ENCODE data around the gene NADSYN1. TPM values are rescaled to one million over a fixed set of nuclear protein-coding genes. Genes with fewer than 3 reads are reported as not detected.

Gene NADSYN1
- total and polyA plus RNA-seq, 2 experiments from 2014 or later = 35.6 to 54.9 TPM

GRCh38 chr11:71470946-71471345 lies 17.9 kb downstream of the NADSYN1 start (continued):
- no peak for TF ChIP-seq ETS1 (IDR thresholded peaks at IDR 0.05)
- TF ChIP-seq POLR2AphosphoS5 (IDR thresholded peaks at IDR 0.05; ENCODE audit: low read depth) = no peak

GRCh38 chr11:71472357-71472885 lies 19.4 kb downstream of the NADSYN1 start:
- Mint-ChIP-seq H3K4me1 (peaks cover 10% of the 10 kb centered on the region), H3K36me3 (ENCODE audit: low read depth) (peaks cover 61% of the 10 kb centered on the region), H3K27me3 (ENCODE audit: insufficient read depth, low read depth, poor library complexity) (peaks cover 4% of the 10 kb centered on the region), H3K27ac (no peak overlapping the region; the same call in 1 of the 2 replicates), H3K4me3 (no peak overlapping the region), H3K9me3 (peaks cover 24% of the 10 kb centered on the region)
- Histone ChIP-seq H3K79me2 (replicated peaks; ENCODE audit: insufficient read depth) (no peaks in the 10 kb centered on the region), H3K4me3 (no peak overlapping the region), H3K36me3 (ENCODE audit: insufficient read depth) (peaks cover 16% of the 10 kb centered on the region; the same call in 1 of the 2 replicates), H3F3A (replicated peaks; ENCODE audit: low read depth) (no peaks in the 10 kb centered on the region), H4K20me1 (replicated peaks; ENCODE audit: insufficient read depth) (no peaks in the 10 kb centered on the region), H3K4me1 (ENCODE audit: insufficient read depth) (no peaks in the 10 kb centered on the region), H3K9me2 (ENCODE audit: insufficient read depth) (no peaks in the 10 kb centered on the region), H3K4me2 (no peak overlapping the region), H3K27ac (ENCODE audit: low read depth) (no peak overlapping the region), H2AFZ (no peak overlapping the region), H3K27me3 (ENCODE audit: insufficient read depth) (no peaks in the 10 kb centered on the region)
- no peak for ATAC-seq
- DNase-seq (ENCODE audit: low spot score) = no peak
- TF ChIP-seq CTCF (conservative IDR thresholded peaks at IDR 0.05; ENCODE audit: low read depth in 2 of 2) = no peak
- no peak for TF ChIP-seq ZNF114 (CRISPR knock-in tag; IDR thresholded peaks at IDR 0.05)
- no peak for TF ChIP-seq CREB1 (CRISPR knock-in tag; IDR thresholded peaks at IDR 0.05; ENCODE audit: low read depth)
- no peak for TF ChIP-seq JUNB (IDR thresholded peaks at IDR 0.05; ENCODE audit: unreplicated experiment)
- TF ChIP-seq ZNF462 (CRISPR knock-in tag; IDR thresholded peaks at IDR 0.05) = no peak
- no peak for TF ChIP-seq ETS1 (IDR thresholded peaks at IDR 0.05)
- no peak for TF ChIP-seq EZH2phosphoT487 (IDR thresholded peaks at IDR 0.05; ENCODE audit: unreplicated experiment)
- TF ChIP-seq STAT1 (IDR thresholded peaks at IDR 0.05; ENCODE audit: unreplicated experiment) = no peak
- TF ChIP-seq REST (IDR thresholded peaks at IDR 0.05; ENCODE audit: unreplicated experiment) = no peak
- TF ChIP-seq ZNF331 (CRISPR knock-in tag; IDR thresholded peaks at IDR 0.05; ENCODE audit: low read depth) = no peak

Measured in GM23338 (cell line).